Neural progenitor cell (in vitro differentiated cells): ENCODE results near the gene FPR2. TPM values are rescaled to one million over a fixed set of nuclear protein-coding genes. Genes with fewer than 3 reads are reported as not detected.

Experiments used
- DNase-seq: peaks from one replicate; pipeline ENCODE4 v3.0.0-alpha.2; 2016; ENCODE audit warnings: low spot score
- H2AFZ ChIP-seq: fragments of 200-600 bp; sonication (generic); replicated peaks from 2 replicates; pipeline ENCODE4 v1.6.1; 2016; ENCODE audit warnings: antibody characterized with exemption
- H3F3A ChIP-seq: fragments of 200-600 bp; sonication (generic); 2 replicates; pipeline ENCODE4 v1.6.1; 2016; ENCODE audit warnings: antibody characterized with exemption, low read depth
- H3K27ac ChIP-seq: fragments of 200-600 bp; sonication (generic); 2 replicates; pipeline ENCODE4 v1.5.1; 2016; ENCODE audit warnings: mild to moderate bottlenecking
- H3K27me3 ChIP-seq: fragments of 200-600 bp; sonication (generic); 2 replicates; pipeline ENCODE4 v1.6.1; 2016; ENCODE audit warnings: mild to moderate bottlenecking, moderate library complexity
- H3K36me3 ChIP-seq: fragments of 200-600 bp; sonication (generic); 2 replicates; pipeline ENCODE4 v1.5.1; 2016
- H3K4me1 ChIP-seq: fragments of 200-600 bp; sonication (generic); 2 replicates; pipeline ENCODE4 v1.6.1; 2016; ENCODE audit warnings: mixed run types
- H3K4me2 ChIP-seq: fragments of 200-600 bp; sonication (generic); 2 replicates; pipeline ENCODE4 v1.6.1; 2016
- H3K4me3 ChIP-seq: fragments of 200-600 bp; sonication (generic); 2 replicates; pipeline ENCODE4 v1.5.1; 2016
- H3K79me2 ChIP-seq: fragments of 200-600 bp; sonication (generic); 2 replicates; pipeline ENCODE4 v1.6.1; 2016; ENCODE audit warnings: low read depth
- H3K9ac ChIP-seq: fragments of 200-600 bp; sonication (generic); 2 replicates; pipeline ENCODE4 v1.6.1; 2016
- H3K9me3 ChIP-seq: fragments of 200-600 bp; sonication (generic); 2 replicates; pipeline ENCODE4 v1.5.1; 2016; ENCODE audit warnings: low read depth
- H4K20me1 ChIP-seq: fragments of 200-600 bp; sonication (generic); 2 replicates; pipeline ENCODE4 v1.6.1; 2016; ENCODE audit warnings: low read depth
- H3K27ac Mint-ChIP-seq: 3 replicates; pipeline ENCODE4 v1.8.0; 2021; ENCODE audit warnings: mixed read lengths
- H3K27me3 Mint-ChIP-seq: 2 replicates; pipeline ENCODE4 v1.8.0; 2022; ENCODE audit warnings: low read depth, mild to moderate bottlenecking, inconsistent platforms, moderate library complexity, mixed read lengths; ENCODE audit not compliant: insufficient read depth
- H3K36me3 Mint-ChIP-seq: 3 replicates; pipeline ENCODE4 v1.8.0; 2021; ENCODE audit warnings: mixed read lengths
- H3K4me1 Mint-ChIP-seq: 3 replicates; pipeline ENCODE4 v1.8.0; 2021; ENCODE audit warnings: mixed read lengths
- H3K4me3 Mint-ChIP-seq: 3 replicates; pipeline ENCODE4 v1.8.0; 2021; ENCODE audit warnings: mild to moderate bottlenecking, moderate library complexity, mixed read lengths
- H3K9me3 Mint-ChIP-seq: 3 replicates; pipeline ENCODE4 v1.8.0; 2020; ENCODE audit warnings: mixed read lengths
- CTCF ChIP-seq: fragments of 200-600 bp; sonication (generic); IDR thresholded peaks from 2 replicates; pipeline ENCODE4 v1.5.1; 2017; ENCODE audit warnings: antibody characterized with exemption, mild to moderate bottlenecking
- EZH2 ChIP-seq: fragments of 200-600 bp; sonication (generic); IDR thresholded peaks from 2 replicates; pipeline ENCODE4 v1.6.1; 2017; ENCODE audit warnings: antibody characterized with exemption, mild to moderate bottlenecking, moderate library complexity
- EZH2phosphoT487 ChIP-seq: fragments of 200-600 bp; sonication (generic); IDR thresholded peaks from 2 replicates; pipeline ENCODE4 v1.6.1; 2017; ENCODE audit warnings: antibody characterized with exemption
- total RNA-seq: library from RNA; depleted of rRNA; stranded (reverse); fragments of >200 nt; gene quantifications from 2 replicates; pipeline ENCODE4 v1.2.3, GENCODE V29; 2015; ENCODE audit warnings: low replicate concordance

The FPR2 gene
- total RNA-seq, 1 donor from 2014 or later, result not detected

- Histone ChIP-seq H3K9ac (no peak overlapping the region), H3F3A (no peaks in the 10 kb centered on the region), H3K4me1 (no peaks in the 10 kb centered on the region), H4K20me1 (no peaks in the 10 kb centered on the region), H3K9me3 (peaks cover 6% of the 10 kb centered on the region), H3K27me3 (no peaks in the 10 kb centered on the region), H3K4me2 (no peak overlapping the region), H3K36me3 (no peaks in the 10 kb centered on the region), H2AFZ (no peak overlapping the region), H3K4me3 (no peak overlapping the region), H3K27ac (no peak overlapping the region), H3K79me2 (no peaks in the 10 kb centered on the region)
- H3K36me3 Mint-ChIP-seq, result peaks cover 3% of the 10 kb centered on the region
- TF ChIP-seq EZH2 (no peak), EZH2phosphoT487 (no peak), CTCF (no peak)
- peak overlapping the region; percentile 81 for H3K27ac Mint-ChIP-seq
- H3K4me3 Mint-ChIP-seq, result peak overlapping the region; percentile 24
- peaks cover 21% of the 10 kb centered on the region for H3K9me3 Mint-ChIP-seq
- H3K27me3 Mint-ChIP-seq, result no peaks in the 10 kb centered on the region
- H3K4me1 Mint-ChIP-seq, result peaks cover 21% of the 10 kb centered on the region
- no peak for DNase-seq
Measured at GRCh38 chr19:51807111-51807701, 46.2 kb downstream of the FPR2 start.

GRCh38 chr19:51807925-51808324 is 46.9 kb downstream of the FPR2 start:
- Mint-ChIP-seq H3K36me3 (peaks cover 3% of the 10 kb centered on the region), H3K9me3 (peaks cover 25% of the 10 kb centered on the region), H3K27me3 (peaks cover 3% of the 10 kb centered on the region), H3K4me1 (peaks cover 21% of the 10 kb centered on the region), H3K4me3 (no peak overlapping the region), H3K27ac (peak overlapping the region; percentile 62)
- H3K9ac ChIP-seq, result no peak overlapping the region
- no peaks in the 10 kb centered on the region for H3K27me3 ChIP-seq
- no peak overlapping the region for H2AFZ ChIP-seq
- no peak overlapping the region for H3K4me2 ChIP-seq
- H3K79me2 ChIP-seq, result no peaks in the 10 kb centered on the region
- no peaks in the 10 kb centered on the region for H4K20me1 ChIP-seq
- H3K4me1 ChIP-seq, result no peaks in the 10 kb centered on the region
- H3K4me3 ChIP-seq, result no peak overlapping the region
- DNase-seq, result no peak
- no peak for TF ChIP-seq EZH2
- TF ChIP-seq EZH2phosphoT487, result no peak
- TF ChIP-seq CTCF, result no peak
- no peaks in the 10 kb centered on the region for H3F3A ChIP-seq
- H3K36me3 ChIP-seq, result no peaks in the 10 kb centered on the region
- H3K9me3 ChIP-seq, result no peaks in the 10 kb centered on the region
- no peak overlapping the region for H3K27ac ChIP-seq

GRCh38 chr19:51808333-51808986 is 47.5 kb downstream of the FPR2 start:
- H3K27ac ChIP-seq, result no peak overlapping the region
- no peak for TF ChIP-seq EZH2
- no peak for TF ChIP-seq EZH2phosphoT487
- TF ChIP-seq CTCF, result no peak
- peaks cover 1% of the 10 kb centered on the region for H3K9me3 ChIP-seq
- Mint-ChIP-seq H3K4me3 (no peak overlapping the region), H3K9me3 (peaks cover 25% of the 10 kb centered on the region), H3K27ac (no peak overlapping the region), H3K27me3 (peaks cover 3% of the 10 kb centered on the region), H3K4me1 (peaks cover 21% of the 10 kb centered on the region), H3K36me3 (peaks cover 3% of the 10 kb centered on the region)
- no peaks in the 10 kb centered on the region for H3F3A ChIP-seq
- H3K4me2 ChIP-seq, result no peak overlapping the region
- H3K4me1 ChIP-seq, result no peaks in the 10 kb centered on the region
- no peaks in the 10 kb centered on the region for H3K36me3 ChIP-seq
- no peak for DNase-seq
- H4K20me1 ChIP-seq, result no peaks in the 10 kb centered on the region
- H3K4me3 ChIP-seq, result no peak overlapping the region
- no peaks in the 10 kb centered on the region for H3K27me3 ChIP-seq
- no peaks in the 10 kb centered on the region for H3K79me2 ChIP-seq
- H2AFZ ChIP-seq, result no peak overlapping the region
- H3K9ac ChIP-seq, result no peak overlapping the region
